HG02840 (cell line): Measurements from ENCODE around the gene CAMK4.
"Not testable (repeated sequence)": the region's sequence is repeated elsewhere in the genome, so short reads cannot be mapped to it uniquely, and the experiment has no call there.

Source experiments
- ATAC-seq: cut with Tn5 transposase; IDR thresholded peaks from one replicate; pipeline ENCODE4 v1.9.1; 2021; ENCODE audit warnings: mild to moderate bottlenecking, moderate library complexity, moderate number of reproducible peaks; ENCODE audit not compliant: unreplicated experiment, low FRiP score

Gene CAMK4

GRCh38 chr5:111408817-111409216 lies 184.6 kb downstream of the CAMK4 start:
- no peak for ATAC-seq

DNA sequence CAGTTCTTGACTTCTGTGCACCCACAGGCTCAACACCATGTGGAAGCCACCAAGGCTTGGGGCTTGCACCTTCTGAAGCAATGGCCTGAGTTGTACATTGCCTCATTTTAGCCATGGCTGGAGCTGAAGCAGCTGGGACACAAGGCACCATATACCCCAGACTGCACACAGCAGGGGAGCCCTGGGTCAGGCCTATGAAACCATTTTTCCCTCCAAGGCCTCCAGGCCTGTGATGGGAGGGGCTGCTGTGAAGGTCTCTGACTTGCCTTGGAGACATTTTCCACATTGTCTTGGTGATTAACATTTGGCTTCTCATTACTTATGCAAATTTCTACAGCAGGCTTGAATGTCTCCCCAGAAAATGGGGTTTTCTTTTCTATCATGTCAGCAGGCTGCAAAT lies 185.1 kb downstream of the CAMK4 start:
- ATAC-seq: not testable (repeated sequence)

- ATAC-seq: not testable (repeated sequence)
Observed at GRCh38 chr5:111410067-111410466, 185.9 kb downstream of the CAMK4 start.

DNA sequence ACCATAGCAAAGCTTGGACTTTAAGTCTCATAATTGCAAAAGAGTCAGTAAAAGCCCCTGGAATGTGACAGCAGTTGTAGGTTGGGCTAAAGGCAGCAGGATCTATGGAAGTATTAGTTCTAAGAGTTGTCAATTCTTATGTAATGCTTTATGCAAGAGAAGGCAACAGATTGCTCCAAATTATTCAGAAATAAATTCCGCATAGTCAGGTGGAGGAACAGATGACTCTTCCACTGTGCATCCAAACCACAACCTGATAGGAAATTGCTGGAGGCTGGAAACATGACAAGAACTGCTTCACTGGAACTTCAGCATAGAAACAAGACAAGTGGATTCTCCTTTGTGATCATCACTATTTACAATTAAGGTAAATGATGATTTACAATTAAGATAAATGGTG lies 187.1 kb downstream of the CAMK4 start:
- no peak for ATAC-seq

DNA sequence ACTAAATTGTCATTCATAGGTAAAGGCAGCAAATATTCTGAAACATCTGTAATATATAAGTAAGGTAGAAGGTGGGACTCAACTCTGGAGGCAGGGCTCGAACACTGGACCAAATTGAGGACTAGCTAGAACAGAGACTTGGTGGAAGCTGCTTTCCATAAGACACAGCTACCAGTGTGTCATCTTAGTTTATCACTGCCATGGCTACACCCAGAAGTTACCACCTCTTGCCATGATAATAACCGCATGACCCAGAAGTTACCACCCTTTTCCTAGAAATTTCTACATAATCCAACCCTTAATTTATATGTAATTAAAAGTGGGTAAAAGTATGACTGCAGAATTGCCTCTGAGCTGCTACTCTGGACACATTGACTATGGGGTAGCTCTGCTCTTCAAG lies 188.4 kb downstream of the CAMK4 start:
- no peak for ATAC-seq

- no peak for ATAC-seq
Observed at GRCh38 chr5:111415053-111415452, 190.9 kb downstream of the CAMK4 start.

DNA sequence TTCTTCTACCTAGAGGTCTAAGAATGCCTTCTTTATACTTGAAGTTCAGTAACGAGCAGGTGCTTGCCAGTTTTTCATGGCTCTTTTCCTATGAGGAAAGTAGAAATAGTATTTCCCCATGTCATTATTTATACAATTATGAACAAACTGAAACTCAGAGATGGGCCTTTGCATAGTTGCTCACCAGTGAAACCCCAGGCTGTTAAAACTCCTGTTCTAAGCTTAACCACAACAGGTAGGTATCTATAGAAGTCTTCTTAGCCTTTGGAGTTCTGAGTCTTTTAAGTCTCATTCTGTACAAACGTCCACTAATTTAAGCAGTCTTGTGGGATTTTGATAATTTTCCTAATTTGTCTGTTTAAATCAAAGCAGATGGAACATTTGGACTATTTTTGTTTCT lies 198.1 kb downstream of the CAMK4 start:
- ATAC-seq: no peak

DNA sequence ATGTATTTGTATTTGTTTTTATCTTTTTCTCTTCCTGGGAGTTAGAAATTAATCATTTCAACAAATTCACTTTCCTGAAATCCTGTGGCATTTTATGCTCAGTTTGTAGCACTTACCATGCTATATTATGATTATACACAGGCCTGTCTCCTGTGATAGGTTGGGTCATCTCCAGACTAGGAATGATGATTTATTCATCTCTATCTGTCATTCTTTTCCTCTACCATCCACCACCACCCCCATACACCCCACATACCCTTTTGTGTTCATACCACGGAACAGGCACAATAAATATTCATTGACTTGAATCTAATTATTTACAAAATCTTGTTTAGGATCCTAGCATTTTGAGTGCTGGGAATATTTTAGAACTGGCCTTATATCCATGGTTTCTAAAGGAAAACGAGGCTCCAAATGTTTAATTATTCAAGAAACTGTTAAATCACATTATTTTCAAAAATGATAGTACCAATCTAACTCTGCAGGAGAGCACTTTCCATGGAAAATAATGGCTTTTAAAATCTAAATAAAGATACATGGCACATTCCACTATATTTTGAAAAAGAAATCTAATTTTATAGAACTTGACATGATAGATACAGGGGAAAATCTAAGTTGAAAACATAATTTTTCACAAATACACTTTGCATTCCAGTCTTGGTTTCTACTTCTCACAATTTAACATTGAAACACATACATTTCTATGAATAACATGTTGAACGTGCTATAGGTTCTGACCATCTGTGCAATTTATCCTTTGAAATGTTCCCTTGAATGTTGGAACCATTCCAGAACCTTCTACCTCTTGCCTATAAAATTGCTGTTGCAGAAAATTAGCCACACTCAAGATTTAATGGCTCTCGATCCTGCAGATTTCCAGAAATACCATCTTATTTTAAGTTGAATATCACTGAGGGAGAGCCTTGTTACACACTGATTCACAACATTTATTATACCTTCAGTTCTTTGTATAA lies 198.8 kb downstream of the CAMK4 start:
- no peak for ATAC-seq

DNA sequence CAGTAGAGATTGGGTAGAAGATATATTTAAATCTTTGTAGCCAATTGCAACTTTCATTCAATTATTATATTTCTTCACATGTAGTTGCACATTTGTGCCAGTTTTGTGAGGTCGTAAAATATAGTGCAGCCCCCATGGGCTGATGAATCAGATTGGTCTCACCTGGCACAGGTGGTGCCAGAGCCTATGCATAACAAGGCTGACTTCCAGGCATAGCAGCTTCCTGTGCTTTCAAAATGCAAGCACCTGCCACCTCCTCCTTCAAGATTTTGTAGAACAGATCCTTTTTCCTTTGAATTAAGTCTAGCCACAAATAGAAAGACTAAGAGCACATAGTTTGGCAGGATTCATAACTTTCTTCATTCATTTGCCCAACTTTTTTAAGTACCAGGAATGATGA lies 201.0 kb downstream of the CAMK4 start:
- ATAC-seq: no peak

DNA sequence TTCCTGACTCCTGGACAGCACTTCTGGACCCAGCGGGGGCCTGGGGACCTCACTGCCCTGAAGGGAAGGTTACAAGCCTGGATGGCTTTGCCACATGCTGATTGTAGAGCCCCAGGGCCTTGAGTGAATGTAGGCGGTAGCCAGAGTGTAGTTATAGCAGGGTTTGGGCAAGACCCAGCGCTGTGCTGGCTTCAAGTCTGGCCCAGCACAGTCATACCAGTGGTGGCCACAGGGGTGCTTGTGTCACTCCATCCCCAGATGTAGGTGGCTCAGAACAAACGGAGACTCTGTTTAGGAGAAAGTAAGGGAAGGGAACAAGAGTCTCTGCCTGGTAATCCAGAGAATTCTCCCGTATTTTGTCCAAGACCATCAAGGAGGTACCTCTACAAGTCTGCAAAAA lies 203.6 kb downstream of the CAMK4 start:
- no peak for ATAC-seq

DNA sequence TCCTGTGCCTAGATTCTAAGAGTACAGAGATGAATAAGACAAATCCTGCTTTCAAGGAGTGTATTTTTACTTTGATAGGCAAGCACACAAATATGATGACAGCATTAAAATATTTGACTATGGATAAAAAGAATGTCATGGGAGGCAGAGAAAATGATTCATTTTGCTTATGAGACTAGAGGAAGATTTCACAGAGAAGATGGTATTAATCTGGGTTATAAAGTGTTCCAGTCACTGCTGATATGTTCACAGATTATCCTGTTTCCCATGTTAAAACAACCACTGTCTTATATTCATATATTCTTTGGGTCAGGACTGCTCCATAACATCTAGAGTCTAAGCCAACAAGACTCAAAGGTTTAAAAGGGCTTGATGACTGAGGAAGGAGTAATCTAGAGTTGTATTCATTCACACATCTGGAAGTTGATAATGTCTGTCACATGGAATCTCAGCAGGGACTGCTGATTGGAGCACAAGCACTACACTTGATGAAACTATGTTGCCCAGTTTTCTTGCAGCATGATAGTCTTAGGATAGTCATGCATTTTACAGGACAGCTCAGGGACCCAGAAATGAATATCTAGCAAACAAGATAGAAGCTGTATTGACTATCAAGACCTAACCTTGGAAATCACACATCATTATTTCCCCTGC lies 208.8 kb downstream of the CAMK4 start:
- no peak for ATAC-seq

DNA sequence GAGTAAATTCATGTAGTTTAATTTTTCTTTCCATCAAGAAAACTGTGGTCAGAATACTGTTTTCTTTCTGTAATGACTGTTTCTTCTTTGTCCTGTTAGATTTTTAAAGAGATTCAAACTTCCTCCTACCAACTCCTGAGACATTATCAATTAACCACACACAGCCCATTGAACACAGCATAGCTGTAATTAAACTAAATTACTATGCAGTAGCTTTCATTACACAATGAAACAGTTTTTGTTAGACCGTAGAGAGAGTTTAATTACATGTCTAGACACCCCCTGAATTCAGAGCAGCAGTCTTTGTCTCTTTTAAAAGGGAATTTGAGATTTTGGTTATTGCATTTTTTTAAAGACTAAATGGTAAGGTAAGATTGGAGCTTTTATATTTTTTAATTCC lies 210.6 kb downstream of the CAMK4 start:
- no peak for ATAC-seq

DNA sequence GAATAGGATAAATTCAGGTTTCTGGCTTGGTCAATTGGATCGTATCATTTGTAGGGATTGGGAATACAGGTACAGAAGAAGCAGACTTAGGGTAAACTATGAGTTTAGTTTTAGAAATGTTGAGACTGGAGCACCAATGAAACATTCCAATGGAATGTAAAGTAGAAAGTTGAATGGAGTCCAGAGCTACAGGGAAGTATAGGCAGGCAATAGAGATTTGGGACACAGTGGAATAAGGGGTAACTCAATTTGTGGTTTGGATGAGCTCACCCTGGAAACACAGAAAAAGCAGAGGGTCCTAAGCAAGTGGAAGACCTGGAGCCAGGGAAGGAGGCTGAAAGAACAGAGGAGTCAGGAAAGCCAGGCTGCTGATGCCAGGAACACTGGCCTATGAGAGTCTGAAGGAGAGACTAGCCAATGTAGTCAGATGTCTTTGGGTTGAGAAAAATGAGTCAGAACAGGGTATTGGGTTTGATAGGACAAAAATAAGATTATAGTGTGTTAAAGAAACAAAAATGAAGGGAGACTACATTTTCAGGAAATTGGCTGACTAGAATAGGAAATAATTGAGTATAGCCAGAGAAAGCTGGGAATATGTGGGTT lies 215.4 kb downstream of the CAMK4 start:
- no peak for ATAC-seq

GRCh38 chr5:111447099-111447498 lies 222.9 kb downstream of the CAMK4 start:
- ATAC-seq: no peak

DNA sequence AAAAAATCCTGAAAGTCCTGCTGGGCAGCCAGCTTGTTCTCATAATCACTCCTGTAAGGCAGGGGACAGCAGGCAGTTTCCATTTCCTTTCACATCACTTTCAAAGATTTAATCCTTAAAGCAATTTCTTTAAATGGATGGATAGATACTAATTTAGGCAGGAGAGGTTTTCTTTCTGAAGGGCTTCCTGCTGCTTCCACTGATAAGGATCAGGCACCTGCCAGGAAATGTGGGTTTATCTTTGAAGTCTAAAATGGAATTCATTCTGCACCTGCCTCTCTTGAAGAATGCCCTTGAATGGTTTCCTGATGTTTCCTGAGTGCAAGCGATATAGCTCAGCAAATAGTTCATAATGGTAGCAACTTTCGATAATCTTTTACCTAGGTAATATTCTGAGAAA lies 223.6 kb downstream of the CAMK4 start:
- ATAC-seq: no peak

DNA sequence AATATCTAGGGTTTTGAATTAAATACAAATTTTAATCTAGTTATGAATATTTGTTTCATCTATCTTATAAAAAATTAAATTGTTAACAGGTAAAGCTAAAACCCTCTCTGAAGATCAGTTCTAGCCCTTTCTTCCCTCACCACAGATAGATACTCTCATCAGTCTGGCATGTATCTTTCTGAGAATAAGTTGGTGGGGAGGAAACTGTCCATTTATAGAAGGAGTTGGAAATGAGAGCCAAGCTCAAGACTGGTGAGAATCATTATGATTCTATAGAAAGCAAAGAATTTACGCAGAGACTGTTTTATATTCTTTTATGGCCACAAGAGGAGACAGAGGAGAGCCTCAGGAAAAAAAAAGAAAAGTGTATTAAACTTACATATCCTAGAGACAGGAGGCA lies 229.1 kb downstream of the CAMK4 start:
- ATAC-seq: no peak

GRCh38 chr5:111453747-111454146 lies 229.6 kb downstream of the CAMK4 start:
- no peak for ATAC-seq

DNA sequence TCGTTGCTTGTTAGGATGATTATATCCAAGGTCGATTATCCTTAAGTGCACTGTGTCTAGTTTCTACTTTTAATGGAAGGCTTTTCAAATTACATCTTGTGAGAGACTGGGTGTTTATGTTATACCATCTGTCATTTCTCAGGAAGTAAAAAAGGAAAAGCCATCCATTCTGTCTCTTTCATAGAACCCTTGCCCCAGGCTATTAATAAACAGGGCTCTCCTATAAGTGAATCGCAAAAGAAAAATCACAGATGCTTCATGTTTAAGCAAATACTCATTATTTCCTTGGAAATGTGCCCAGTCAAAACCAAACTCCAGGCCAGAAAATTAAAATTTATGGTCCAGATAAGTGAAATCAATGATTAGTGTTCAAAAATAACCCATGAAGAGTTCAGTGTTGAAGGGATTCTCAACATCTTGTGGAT lies 230.0 kb downstream of the CAMK4 start:
- no peak for ATAC-seq

DNA sequence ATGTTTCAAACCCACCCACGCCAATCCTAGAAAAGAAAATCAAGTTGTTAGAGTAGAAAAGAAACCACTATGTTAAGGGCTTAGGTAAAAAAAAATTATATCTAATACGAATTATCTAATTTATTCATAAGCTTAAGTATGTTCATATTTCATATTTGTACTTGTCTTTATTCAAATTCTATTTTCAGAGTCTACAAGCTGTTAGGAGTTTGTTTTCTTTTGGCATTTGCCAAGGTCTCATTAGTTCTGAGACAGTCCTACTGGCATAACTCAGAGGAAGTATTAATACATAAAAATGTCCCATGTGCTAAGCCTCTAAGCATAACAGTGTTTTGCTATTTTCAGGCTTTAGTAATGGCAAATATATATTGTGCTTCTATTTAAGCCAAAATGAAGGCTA lies 230.6 kb downstream of the CAMK4 start:
- ATAC-seq: no peak

DNA sequence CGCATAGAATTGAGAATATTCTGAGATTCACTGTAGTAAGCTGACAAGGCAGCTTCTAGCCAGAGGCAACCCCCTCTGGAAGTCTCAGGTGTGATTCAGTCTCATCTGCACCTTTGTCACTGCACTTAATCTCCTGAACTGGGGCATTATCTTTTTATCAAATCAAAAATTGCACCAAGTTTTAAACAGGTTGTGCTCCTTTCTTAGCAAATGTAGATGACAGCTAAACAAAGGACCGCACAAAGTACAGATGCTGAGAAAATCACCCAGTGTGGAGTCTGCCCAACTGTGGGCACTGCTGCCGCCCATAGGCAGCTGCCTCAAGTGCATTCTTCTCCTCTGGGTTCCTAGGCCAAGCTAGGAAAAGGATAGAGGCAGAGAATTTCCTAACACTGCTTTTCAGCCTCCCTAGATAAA lies 237.1 kb downstream of the CAMK4 start:
- ATAC-seq: no peak

- no peak for ATAC-seq
Observed at GRCh38 chr5:111461934-111462333, 237.8 kb downstream of the CAMK4 start.
